Stimulated activated CD4-positive, alpha-beta T cell treated with anti-CD3 and anti-CD28 coated beads, Interleukin-12 subunit alpha, Interleukin-12 subunit beta, amount 100 ng/mL, for 4 hours (primary cell): ENCODE results near the gene TEAD1.
A peak's percentile ranks its signal among the peaks of the same experiment; 100 is the strongest.

Source experiments
- DNase-seq: peaks from one replicate; pipeline ENCODE4 v3.0.0-alpha.2; 2020

TEAD1 gene

DNA sequence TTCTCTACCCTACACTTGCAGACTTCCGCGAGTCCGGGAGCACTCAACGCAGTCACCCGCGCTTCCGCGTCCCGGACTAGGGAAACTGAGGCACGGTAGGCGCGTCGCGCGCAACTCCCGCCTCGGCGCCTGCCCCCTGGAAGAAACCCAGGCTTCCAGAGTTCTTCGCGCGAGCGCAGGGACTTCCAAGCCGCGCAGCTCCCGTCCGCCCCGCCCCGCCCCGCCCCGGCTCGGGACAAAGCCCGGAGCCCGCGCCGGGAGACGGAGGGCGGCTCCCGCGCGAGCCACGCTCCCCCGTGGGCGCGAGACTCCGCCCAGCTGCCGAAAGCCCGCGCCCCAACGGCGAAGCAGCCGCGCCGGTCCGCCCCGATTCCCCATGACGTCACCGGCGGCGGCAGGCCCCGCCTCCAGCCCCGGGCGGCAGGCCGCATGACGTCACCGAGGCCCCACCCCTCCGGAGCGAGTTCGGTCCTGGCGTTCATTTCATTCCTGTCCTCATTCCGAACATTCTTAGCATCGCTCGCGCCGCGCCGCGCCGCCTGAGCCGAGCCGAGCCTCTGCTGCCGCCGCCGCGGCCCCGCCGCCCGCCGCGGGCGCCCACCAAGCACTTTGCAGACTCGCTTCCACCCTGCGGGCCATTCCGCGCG, at the start of gene TEAD1:
Gene TEAD1, plus strand, starts transcription at position 498 of the 647 bp plus-strand sequence.
- peak; percentile 88 for DNase-seq

DNA sequence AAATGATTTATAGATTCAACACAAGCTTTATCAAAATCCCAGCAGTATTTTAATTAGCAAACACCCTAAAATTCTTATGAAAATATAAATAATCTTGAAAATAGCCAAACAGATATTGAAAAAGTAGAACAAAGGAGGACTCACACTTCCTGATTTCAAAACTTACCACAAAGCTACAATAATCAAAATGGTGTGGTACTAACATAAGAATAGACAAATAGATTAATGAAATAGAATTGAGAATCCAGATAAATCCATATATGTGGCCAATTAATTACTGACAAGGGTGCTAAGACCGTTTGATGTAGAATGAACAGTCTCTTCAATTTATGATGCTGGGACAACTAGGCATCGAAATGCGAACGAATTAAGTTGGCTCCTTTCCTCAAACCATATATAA, 49.6 kb upstream of the TEAD1 start:
- no peak for DNase-seq

DNA sequence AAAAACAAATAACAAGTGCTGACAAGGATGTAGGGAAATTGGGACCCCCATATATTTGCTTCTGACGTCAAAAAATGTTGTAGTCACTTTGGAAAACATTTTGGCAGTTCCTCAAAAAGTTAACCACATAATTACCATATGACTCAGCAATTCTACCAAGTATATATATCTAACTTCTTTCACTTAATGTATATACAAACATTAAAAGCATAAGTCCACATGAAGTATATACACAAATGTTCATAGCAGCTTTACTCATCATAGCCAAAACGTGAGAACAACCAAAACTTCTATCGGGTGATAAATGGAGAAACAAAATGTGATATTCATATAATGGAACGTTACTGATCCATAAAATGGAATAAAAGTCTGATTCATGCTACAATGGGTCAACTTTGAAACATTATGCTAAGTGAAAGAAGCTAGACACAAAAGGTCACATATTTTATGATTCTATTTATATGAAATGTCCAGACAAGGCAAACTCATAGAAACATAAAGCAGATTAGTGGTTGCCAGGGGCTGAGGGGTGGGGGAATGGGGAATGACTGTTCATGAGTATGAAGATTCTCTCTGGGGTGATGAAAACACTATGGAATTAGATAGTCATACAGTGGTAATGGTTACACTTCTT, 48.7 kb upstream of the TEAD1 start:
- no peak for DNase-seq

DNA sequence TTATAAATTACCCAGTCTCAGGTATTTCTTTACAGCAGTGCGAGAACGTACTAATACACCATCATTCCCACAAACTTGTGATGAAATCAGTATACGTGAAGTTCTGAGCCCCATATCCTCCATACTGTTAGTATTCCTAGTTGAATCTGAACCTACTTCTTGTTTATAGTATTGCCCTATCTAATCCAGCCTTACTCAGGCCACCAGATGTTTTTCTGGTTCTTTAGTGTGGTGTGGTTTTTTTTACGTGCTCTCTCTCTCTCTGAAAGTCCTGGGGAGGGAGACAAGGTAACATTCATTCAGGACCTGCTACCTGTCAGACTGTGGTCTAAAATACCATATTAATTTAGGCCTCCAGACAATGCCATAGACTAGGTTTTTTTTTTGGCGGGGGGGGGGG, 47.6 kb upstream of the TEAD1 start:
- DNase-seq, result no peak

DNA sequence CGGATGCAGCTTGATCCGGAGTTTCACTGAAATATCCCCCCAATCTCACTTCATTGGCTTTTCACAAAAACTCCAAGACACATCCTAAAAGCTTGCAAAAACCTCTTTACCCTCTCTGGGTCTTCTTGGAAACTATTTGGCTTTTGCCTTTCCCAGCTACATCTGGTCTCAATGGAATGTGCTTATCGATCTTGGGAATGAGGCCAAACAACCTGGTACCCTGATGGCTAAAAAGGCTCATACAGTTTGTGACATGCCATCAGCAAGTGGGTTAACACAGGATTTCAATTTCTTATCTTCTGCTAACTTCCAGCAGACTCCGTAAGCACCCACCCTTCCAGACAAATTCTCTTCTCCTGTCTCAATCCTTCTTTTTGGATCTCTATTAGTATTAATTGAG, 45.9 kb upstream of the TEAD1 start:
- DNase-seq, result no peak

DNA sequence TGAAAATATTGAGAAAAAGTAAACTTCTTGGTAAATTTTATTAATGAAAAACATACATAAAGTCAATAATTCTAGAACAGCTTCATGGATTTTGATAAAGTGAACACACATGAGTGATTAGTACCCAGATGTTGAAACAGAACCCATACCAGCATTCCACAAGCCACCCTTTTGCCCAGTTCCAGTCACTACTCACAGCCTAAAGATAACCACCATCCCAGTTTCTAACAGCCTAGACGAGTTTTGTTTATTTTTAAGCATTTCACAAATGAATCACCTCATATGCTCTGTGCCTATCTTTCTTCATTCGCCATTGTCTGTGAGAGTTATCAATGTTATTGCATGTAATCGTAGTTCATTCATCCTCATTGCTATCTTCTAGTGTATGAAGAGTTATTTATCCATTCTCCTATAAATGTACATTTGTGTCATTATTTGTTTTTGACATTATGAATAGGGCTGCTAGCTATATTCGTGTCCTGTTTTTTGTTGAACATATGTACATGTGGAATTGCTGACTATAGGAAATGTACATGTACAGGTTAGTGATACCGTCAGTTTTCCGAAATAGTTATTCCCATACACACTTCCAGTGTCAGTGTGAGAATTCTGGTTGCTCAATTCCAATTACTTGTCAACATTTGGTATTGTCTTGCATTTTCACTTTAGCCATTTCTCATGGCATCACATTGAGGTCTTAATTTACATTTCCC, 44.5 kb upstream of the TEAD1 start:
- DNase-seq, result no peak

DNA sequence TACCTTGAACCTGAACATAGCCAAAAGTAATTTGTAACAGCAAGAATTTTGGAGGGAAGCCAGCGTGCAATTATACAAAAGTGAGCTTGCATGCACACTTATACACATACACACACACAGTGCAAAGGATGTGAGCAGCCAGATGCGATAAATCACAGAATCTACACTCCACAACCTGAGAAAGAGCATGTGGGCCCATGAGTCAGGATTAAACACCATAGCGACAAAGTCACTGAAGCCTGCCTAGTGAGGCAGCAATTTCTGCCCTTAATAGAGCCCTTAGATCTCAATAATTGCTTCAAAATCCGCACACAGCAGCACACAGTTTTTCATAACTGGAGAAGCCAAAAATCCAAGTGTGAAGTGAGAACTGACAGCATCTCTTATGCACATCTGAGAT, 42.6 kb upstream of the TEAD1 start:
- DNase-seq, result no peak

DNA sequence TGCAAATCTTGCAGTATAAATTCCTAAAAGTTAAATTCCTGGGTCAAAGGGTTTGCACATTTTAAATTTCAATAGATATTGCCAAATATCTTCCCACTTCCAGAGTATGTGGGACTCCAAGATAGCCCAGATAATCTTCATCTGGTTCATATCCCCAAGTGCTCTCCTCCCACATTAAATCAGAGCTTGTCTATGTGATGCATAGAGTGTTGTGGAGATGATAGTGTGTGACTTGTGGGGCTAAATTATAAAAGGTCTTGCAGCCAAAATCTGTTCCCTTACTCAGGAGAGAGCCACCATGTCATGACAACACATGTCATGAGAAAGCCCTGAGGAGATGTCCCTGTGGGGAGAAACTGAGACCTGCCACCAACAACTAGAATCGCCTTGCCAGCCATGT, 39.9 kb upstream of the TEAD1 start:
- DNase-seq, result no peak

DNA sequence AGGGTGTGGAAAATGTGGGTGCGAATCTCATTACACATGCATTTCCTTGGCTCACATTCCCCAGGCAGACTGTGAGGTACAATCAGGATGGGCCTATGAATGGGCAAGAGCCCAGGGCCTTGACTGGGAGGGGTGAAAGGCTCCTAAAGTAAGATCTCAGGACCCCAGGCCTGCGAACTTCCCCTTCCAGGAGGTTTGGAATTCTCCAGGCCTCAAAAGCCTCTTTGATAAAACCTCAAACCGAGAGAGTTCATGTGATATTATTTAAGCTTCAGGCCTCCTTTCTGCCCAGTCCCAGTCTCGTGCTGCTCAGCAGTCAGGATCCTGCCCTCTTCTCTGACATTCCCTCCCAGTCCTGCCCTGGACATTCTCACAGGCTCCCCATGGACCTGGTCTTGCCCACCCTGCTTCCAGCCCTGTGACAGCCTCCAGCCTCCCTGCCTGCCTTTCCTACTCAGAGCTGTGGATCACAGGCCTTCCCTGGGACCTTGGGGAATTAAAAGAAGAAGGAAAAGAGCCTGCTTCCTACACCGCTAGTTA, 37.3 kb upstream of the TEAD1 start:
- no peak for DNase-seq

DNA sequence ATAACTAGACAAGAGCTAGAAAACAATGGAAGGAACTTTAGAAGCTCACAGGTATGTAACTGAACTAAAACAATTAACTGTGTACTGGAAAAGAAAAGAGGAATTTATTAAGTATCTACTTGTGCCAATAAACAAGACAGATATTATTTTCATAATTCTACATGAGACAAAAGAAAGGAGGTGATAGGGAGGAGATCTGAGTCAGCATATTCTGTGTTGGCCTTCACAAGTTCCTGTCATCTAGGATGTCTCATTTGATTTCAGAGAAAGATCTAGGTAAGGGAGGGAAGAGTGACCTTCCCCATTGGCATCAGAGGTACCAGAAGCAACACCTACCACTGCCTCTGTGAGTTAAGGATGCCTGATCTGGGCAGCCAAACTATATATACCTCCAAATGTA, 34.8 kb upstream of the TEAD1 start:
- DNase-seq, result no peak

DNA sequence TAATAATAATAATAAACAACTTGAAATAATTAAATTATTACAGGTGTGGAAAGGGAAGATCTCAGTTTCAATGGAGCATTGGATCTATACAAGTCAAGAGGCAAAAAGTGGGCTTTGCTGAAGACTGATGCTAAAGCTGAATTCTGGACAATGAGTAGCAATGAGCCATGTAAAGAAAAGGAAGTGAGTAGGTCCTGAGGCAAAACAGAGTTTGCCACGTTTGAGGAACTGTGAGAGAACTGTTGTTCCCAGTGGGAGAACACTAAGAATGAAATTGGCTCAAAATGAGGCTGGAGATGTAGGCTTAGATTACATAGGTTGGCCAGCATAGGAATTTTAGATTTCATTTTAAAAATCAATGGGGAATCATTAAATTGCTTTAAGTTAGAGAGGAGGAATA, 33.9 kb upstream of the TEAD1 start:
- DNase-seq, result no peak

DNA sequence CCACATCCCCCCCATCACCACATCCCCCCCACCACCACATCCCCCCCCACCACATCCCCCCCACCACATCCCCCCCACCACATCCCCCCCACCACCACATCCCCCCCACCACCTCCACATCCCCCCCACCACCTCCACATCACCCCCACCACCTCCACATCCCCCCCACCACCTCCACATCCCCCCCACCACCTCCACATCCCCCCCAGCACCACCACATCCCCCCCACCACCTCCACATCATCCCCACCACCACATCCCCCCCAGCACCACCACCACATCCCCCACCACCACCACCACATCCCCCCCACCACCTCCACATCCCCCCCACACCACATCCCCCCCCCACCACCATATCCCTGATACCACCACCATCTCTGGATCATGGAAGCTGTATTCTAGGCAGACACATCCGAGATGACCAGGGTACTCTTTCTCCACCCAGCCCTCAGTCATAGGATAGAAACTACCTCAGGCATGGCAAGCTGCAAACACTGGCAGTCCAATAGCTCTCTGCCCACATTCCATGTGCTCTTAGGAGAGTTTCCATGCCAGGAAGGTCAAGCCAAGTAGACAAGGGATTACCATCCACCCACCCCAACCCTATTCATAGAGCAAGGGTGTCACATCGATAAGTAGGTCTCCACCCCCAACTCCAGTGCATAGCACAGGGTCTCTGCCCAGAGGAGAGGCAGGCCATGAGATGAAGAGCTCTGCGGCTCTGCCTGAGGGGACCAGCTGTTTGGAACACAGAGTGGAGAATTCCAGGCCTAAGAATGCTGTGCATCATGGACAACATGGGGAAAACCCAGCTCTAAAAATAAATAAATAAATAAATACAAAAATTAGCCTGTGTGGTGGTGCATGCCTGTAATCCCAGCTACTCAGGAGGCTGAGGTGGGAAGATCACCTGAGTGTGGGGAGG, 33.0 kb upstream of the TEAD1 start:
- DNase-seq, result no peak

DNA sequence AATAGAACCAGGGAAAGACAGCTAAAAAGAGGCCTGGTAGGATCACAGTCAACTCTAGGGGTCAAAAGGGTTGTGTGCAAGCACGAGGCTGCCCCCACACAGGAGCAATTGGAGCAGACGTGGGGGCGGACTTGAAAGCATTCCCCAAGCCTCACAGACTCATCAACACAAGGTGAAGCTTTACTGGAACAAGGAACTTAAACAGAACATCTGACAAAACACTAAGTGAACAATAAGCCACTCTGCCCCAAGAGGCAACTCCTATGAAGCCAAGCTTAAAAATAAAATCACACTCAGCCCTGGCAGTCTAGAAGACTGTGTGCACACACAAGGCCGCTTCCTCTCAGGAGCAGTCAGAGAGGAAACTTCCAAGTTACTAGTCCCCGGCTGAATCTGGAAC, 32.2 kb upstream of the TEAD1 start:
- no peak for DNase-seq

DNA sequence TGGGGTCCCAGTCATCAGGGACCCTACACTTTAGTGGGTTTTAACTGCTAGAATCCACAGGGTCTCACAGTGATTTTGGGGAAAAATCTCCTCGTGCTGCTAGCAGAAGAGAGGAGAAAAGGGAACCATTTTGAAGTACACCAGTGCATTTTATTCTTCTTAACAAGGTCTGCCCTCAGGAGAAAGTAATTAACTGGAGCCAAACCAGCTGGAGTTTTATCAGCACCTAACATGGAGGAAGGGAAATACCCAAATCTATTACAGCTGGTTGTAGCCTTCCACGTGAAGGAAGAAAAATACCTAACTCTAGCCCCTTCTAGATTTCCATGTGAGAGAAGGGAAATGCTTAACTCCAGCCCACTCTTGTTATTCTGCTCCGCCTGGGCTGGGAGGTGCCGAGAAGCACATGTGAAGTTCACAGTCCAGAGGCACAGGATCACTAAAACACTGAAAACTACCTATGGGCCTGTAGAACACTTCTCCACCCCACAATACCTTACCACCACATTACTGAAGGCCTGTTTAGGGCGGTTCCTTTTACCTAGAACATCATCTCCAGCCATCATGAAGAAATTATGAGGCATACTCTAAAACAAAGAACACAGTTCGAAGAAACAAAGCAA, 31.3 kb upstream of the TEAD1 start:
- DNase-seq, result no peak

DNA sequence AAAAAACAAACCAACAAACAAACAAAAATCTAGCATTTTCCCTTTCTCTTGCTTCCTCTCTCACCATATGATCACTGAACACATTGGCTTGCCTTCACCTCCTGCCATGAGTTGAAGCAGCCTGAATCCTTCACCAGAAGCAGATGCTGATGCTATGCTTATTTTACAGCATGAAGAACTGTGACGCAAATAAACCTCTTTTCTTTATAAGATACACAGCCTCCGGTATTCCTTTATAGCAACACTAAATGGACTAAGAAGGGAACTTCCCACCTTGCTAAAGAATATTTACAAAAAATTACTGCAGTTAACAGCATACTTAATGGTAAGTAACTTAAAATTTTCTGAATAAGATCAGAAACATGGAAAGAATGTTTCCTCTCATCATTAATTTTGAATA, 27.7 kb upstream of the TEAD1 start:
- DNase-seq, result no peak

DNA sequence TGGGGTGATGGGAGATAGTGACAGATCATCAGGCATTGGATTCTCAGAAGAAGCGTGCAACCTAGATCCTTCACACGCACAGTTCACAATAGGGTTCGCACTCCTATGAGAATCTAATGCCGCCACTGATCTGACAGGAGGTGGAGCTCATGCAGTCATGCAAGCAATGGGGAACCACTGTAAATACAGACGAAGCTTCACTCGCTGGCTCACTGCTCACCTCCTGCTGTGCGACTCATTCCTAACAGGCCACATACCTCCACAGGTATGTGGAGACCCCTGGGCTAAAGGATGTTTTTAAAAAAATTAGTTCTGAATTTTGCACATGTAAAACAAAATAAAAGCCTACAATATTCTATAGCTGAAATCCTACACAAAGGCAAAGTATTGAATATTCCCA, 20.5 kb upstream of the TEAD1 start:
- DNase-seq, result no peak

DNA sequence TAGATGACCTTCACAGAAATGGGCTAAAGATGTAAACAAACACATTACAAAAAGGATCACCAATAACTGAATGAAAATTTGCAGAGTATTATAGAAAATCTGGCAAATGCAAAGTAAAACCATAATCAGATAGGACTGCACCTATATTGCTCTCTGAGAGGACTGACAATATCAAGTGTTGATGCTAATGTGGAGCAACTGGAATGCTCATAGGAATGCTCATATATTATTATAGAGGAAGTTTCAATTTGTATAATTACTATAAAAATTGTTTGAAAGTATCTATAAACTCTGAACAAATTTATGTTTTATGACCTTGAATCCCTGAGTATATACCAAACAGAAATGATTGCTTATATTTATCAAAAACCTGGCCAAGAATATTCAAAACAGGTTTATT, 18.4 kb upstream of the TEAD1 start:
- DNase-seq, result no peak

DNA sequence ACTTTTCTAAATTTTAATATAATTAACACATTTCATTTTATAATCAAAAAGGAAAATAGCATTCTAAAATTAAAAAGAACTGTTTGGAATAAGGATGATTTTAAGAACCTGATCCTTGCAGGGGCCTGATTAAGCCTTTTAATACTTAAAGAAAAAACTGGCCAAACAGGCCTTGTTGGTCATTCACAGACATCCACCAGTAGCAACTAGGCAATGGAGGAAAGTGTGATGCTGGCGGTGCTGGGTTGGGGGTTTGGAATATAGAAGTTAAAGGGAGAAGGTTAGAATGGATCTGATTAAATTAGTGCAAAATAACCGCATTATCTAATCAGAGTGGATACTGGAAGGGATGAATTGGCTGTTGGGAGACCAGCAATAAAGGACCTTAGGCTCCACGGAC, 16.9 kb upstream of the TEAD1 start:
- no peak for DNase-seq

DNA sequence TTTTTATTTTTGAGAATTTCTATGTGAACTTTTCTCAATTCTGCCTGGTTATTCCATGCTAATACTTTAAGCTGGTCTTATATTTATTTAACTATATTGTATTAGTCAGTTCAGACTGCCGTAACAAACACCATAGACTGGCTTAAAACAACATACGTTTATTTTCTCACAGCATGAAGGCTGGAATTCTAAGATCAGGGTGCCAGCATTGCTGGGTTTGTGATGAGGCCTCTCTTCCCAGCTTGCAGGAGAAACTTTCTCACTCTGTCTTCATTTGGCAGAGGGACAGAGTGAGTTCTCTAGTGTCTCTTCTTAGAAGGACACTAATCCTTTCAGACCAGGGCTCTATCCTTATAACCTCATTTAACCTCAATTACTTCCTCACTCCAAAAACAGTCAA, 16.2 kb upstream of the TEAD1 start:
- DNase-seq, result no peak

DNA sequence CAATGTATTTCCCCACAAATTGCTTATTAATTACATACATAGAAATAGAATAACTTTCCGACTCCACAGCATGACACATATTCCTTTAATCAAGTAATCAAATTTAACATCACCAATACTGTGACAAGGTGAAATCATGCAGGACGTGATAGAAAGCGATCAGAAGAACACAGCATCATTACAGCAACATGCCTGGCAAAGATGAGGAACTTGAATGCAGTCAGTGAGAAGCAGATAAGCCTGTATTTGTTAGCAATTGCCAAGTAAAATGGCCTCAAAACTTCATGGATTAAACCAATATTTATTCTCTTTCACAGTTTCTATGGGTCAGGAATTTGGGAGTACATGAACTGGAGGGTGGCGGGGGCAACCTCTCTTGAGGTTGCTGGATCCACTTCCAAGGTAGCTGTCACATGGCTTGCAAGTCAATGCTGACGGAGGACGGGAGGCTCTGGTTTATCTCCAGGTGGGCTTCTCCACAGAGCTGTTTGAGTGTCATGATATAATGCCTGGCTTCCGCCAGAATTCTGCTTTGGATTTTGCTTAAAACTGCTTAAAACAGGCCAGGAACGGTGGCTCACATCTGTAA, 12.0 kb upstream of the TEAD1 start:
- DNase-seq, result no peak

DNA sequence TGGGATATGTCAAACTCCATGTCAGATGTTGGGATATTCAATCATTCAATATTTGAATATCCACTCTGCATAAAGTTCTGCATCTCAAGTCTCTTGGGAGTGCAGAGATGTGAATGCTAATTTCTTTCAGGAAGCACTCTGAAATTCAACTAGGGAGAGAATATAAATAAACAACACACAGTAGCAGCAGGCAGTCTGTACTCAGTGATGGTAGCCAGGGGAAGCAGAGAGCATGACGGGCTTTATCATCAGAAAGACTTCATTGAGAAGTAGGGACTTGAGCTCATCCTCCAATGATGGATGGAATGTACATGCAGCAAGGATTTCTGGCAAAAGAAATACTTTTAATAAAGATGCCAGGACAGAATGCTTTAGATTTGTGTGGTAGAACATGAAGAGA, 9.8 kb upstream of the TEAD1 start:
- DNase-seq, result no peak

DNA sequence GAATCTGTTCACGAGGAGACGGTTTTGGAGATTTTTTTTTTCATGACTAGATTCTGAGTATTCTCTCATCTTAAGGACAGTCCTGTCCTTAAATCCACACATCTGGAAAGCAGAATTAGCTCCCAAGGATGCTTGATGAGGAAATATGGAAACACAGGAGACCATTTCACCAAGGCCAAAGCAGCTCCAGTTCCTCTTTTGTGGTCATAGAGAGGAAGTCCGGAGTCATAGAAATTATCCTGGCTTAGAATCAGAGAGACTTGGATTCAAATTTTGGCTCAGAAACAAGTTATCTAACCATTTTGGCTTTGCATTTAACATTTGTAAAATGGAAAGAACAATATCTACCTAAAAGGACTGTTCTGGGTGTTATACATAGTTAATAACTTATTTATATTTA, 7.3 kb upstream of the TEAD1 start:
- no peak for DNase-seq
